Measurements from ENCODE around the gene MED13. TPM values are rescaled to one million over a fixed set of nuclear protein-coding genes. Genes with fewer than 3 reads are reported as not detected.
A peak's percentile ranks its signal among the peaks of the same experiment; 100 is the strongest.
"Not testable (repeated sequence)": the region's sequence is repeated elsewhere in the genome, so short reads cannot be mapped to it uniquely, and the experiment has no call there.

Gene MED13
- total RNA-seq, 2 experiments from 2014 or later: 33.3 to 34.3 TPM

GRCh38 chr17:62084585-62084984, 19.5 kb upstream of the MED13 start:
- H3K4me3 Mint-ChIP-seq: no peak overlapping the region
- H3K36me3 Mint-ChIP-seq (ENCODE audit: low read depth): no peaks in the 10 kb centered on the region
- intact Hi-C loops (cut with micrococcal nuclease): no loop called here
- DNase-seq: no peak
- CTCF ChIA-PET: interaction anchor here (0.7 kb wide), 1 partner anchor 303 kb away, joined by 6 read pairs; no protein-coding TSS in a partner anchor
- peaks cover 10% of the 10 kb centered on the region for H3K4me1 Mint-ChIP-seq (ENCODE audit: low read depth)
- H3K27ac Mint-ChIP-seq: no peak overlapping the region
- H3K9me3 Mint-ChIP-seq: no peaks in the 10 kb centered on the region
- H3K27me3 Mint-ChIP-seq (ENCODE audit: low read depth): no peaks in the 10 kb centered on the region

- intact Hi-C loops (cut with micrococcal nuclease): no loop called here
- CTCF ChIA-PET: interaction anchor here (0.5 to 0.7 kb wide), 2 partner anchors 42 to 303 kb away, joined by 3 to 6 read pairs; no protein-coding TSS in a partner anchor
Measured at GRCh38 chr17:62083651-62084050, 18.6 kb upstream of the MED13 start.

GRCh38 chr17:62080647-62081046, 15.6 kb upstream of the MED13 start:
- peaks cover 6% of the 10 kb centered on the region for H3K4me1 Mint-ChIP-seq (ENCODE audit: low read depth)
- peaks cover 4% of the 10 kb centered on the region for H3K27me3 Mint-ChIP-seq (ENCODE audit: low read depth)
- H3K9me3 Mint-ChIP-seq: no peaks in the 10 kb centered on the region
- intact Hi-C loops (cut with micrococcal nuclease): no loop called here
- no peak overlapping the region for H3K4me3 Mint-ChIP-seq
- DNase-seq: no peak
- no peak overlapping the region for H3K27ac Mint-ChIP-seq
- H3K36me3 Mint-ChIP-seq (ENCODE audit: low read depth): no peaks in the 10 kb centered on the region
- CTCF ChIA-PET: interaction anchor here (0.6 kb wide), 1 partner anchor 365 kb away, joined by 3 read pairs; no protein-coding TSS in a partner anchor

More at GRCh38 chr17:62083651-62084050, 18.6 kb upstream of the MED13 start:
- Mint-ChIP-seq H3K27me3 (ENCODE audit: low read depth) (no peaks in the 10 kb centered on the region), H3K4me3 (no peak overlapping the region), H3K27ac (no peak overlapping the region), H3K9me3 (no peaks in the 10 kb centered on the region), H3K36me3 (ENCODE audit: low read depth) (no peaks in the 10 kb centered on the region), H3K4me1 (ENCODE audit: low read depth) (peaks cover 10% of the 10 kb centered on the region)
- DNase-seq: no peak

- H3K27ac Mint-ChIP-seq: no peak overlapping the region
- CTCF ChIA-PET: no interaction called here
- H3K27me3 Mint-ChIP-seq (ENCODE audit: low read depth): peaks cover 4% of the 10 kb centered on the region
- no peak overlapping the region for H3K4me3 Mint-ChIP-seq
- H3K9me3 Mint-ChIP-seq: no peaks in the 10 kb centered on the region
- H3K36me3 Mint-ChIP-seq (ENCODE audit: low read depth): no peaks in the 10 kb centered on the region
- H3K4me1 Mint-ChIP-seq (ENCODE audit: low read depth): no peaks in the 10 kb centered on the region
- DNase-seq: no peak
- intact Hi-C loops (cut with micrococcal nuclease): no loop called here
Measured at GRCh38 chr17:62078009-62078408, 12.9 kb upstream of the MED13 start.

GRCh38 chr17:62076864-62077788, 12.0 kb upstream of the MED13 start:
- no peak overlapping the region for H3K27ac Mint-ChIP-seq
- H3K4me1 Mint-ChIP-seq (ENCODE audit: low read depth): no peaks in the 10 kb centered on the region
- intact Hi-C loops (cut with micrococcal nuclease): no loop called here
- no peak overlapping the region for H3K4me3 Mint-ChIP-seq
- H3K27me3 Mint-ChIP-seq (ENCODE audit: low read depth): peaks cover 4% of the 10 kb centered on the region
- no peaks in the 10 kb centered on the region for H3K36me3 Mint-ChIP-seq (ENCODE audit: low read depth)
- no peak for DNase-seq
- no peaks in the 10 kb centered on the region for H3K9me3 Mint-ChIP-seq
- CTCF ChIA-PET: no interaction called here

- no peak for DNase-seq
- CTCF ChIA-PET: interaction anchor here (0.6 to 1.5 kb wide), 3 partner anchors 10 to 25 kb away, joined by 3 to 5 read pairs (median 3); no protein-coding TSS in a partner anchor
- Mint-ChIP-seq H3K27ac (no peak overlapping the region), H3K27me3 (ENCODE audit: low read depth) (peaks cover 4% of the 10 kb centered on the region), H3K4me3 (no peak overlapping the region), H3K4me1 (ENCODE audit: low read depth) (no peaks in the 10 kb centered on the region), H3K9me3 (no peaks in the 10 kb centered on the region), H3K36me3 (ENCODE audit: low read depth) (no peaks in the 10 kb centered on the region)
- intact Hi-C loops (cut with micrococcal nuclease): no loop called here
Measured at GRCh38 chr17:62075308-62075815, 10.3 kb upstream of the MED13 start.

- DNase-seq: no peak
- Mint-ChIP-seq H3K4me1 (ENCODE audit: low read depth) (no peaks in the 10 kb centered on the region), H3K27ac (no peak overlapping the region), H3K36me3 (ENCODE audit: low read depth) (no peaks in the 10 kb centered on the region), H3K4me3 (no peak overlapping the region), H3K9me3 (no peaks in the 10 kb centered on the region), H3K27me3 (ENCODE audit: low read depth) (peaks cover 4% of the 10 kb centered on the region)
- intact Hi-C loops (cut with micrococcal nuclease): no loop called here
- CTCF ChIA-PET: interaction anchor here (0.9 kb wide), 1 partner anchor 35 kb away, joined by 4 read pairs; no protein-coding TSS in a partner anchor
Measured at GRCh38 chr17:62073993-62074392, 8.9 kb upstream of the MED13 start.

- H3K27me3 Mint-ChIP-seq (ENCODE audit: low read depth); DNase-seq; H3K9me3 Mint-ChIP-seq; H3K27ac Mint-ChIP-seq; intact Hi-C loops (cut with micrococcal nuclease); H3K36me3 Mint-ChIP-seq (ENCODE audit: low read depth); CTCF ChIA-PET; H3K4me3 Mint-ChIP-seq; H3K4me1 Mint-ChIP-seq (ENCODE audit: low read depth): not testable (repeated sequence)
Measured at GRCh38 chr17:62072855-62073254, 7.8 kb upstream of the MED13 start.

- no peaks in the 10 kb centered on the region for H3K27me3 Mint-ChIP-seq (ENCODE audit: low read depth)
- H3K9me3 Mint-ChIP-seq: no peaks in the 10 kb centered on the region
- intact Hi-C loops (cut with micrococcal nuclease): no loop called here
- no peak overlapping the region for H3K27ac Mint-ChIP-seq
- CTCF ChIA-PET: no interaction called here
- H3K36me3 Mint-ChIP-seq (ENCODE audit: low read depth): no peaks in the 10 kb centered on the region
- no peak for DNase-seq
- H3K4me3 Mint-ChIP-seq: no peak overlapping the region
- peaks cover 4% of the 10 kb centered on the region for H3K4me1 Mint-ChIP-seq (ENCODE audit: low read depth)
Measured at GRCh38 chr17:62070900-62071299, 5.8 kb upstream of the MED13 start.

GRCh38 chr17:62067165-62068145, 2.4 kb upstream of the MED13 start:
- no peak for DNase-seq
- peaks cover 19% of the 10 kb centered on the region for H3K4me1 Mint-ChIP-seq (ENCODE audit: low read depth)
- CTCF ChIA-PET: no interaction called here
- no peak overlapping the region for H3K27ac Mint-ChIP-seq
- no peaks in the 10 kb centered on the region for H3K27me3 Mint-ChIP-seq (ENCODE audit: low read depth)
- H3K36me3 Mint-ChIP-seq (ENCODE audit: low read depth): peaks cover 9% of the 10 kb centered on the region
- intact Hi-C loops (cut with micrococcal nuclease): loop anchor here (10.0 kb wide), 2 partner anchors 357 to 843 kb away; partner anchors contain the start of gene METTL2A
- H3K4me3 Mint-ChIP-seq: no peak overlapping the region
- no peaks in the 10 kb centered on the region for H3K9me3 Mint-ChIP-seq

- CTCF ChIA-PET: interaction anchor here (0.7 to 1.5 kb wide), 13 partner anchors 9 to 655 kb away, joined by 3 to 5 read pairs (median 3); partner anchors contain the start of gene BRIP1
- H3K27ac Mint-ChIP-seq: peak overlapping the region; percentile 98
- H3K27me3 Mint-ChIP-seq (ENCODE audit: low read depth): no peaks in the 10 kb centered on the region
- peaks cover 28% of the 10 kb centered on the region for H3K4me1 Mint-ChIP-seq (ENCODE audit: low read depth)
- no peaks in the 10 kb centered on the region for H3K9me3 Mint-ChIP-seq
- intact Hi-C loops (cut with micrococcal nuclease): loop anchor here (1.0 to 10.0 kb wide), 7 partner anchors 43 to 841 kb away; partner anchors contain the start of genes INTS2 and METTL2A
- peak; percentile 99 for DNase-seq
- H3K36me3 Mint-ChIP-seq (ENCODE audit: low read depth): peaks cover 17% of the 10 kb centered on the region
- H3K4me3 Mint-ChIP-seq: peak overlapping the region; percentile 95
Measured at GRCh38 chr17:62065611-62066468, 762 bp upstream of the MED13 start.
